Keratinocyte (primary cell): ENCODE data around the gene XIRP2.

Experiments used
- CTCF ChIP-seq, 3 experiments: IDR thresholded peaks in 1 of 3; conservative IDR thresholded peaks in 1 of 3; optimal IDR thresholded peaks in 1 of 3; 2 replicates in 2 of 3; 3 replicates in 1 of 3; pipeline versions ENCODE3 to v1.5.1; 2011; ENCODE audit warnings: low read length in 3 of 3, mild to moderate bottlenecking in 3 of 3, moderate library complexity in 2 of 3, control low read depth in 1 of 3, inconsistent platforms in 1 of 3; ENCODE audit not compliant: insufficient read depth in 2 of 3; ENCODE audit errors: extremely low read depth in 1 of 3
- EZH2 ChIP-seq: IDR thresholded peaks from one replicate; pipeline ENCODE4 v1.6.1; 2012; ENCODE audit warnings: inconsistent platforms, mild to moderate bottlenecking, low read length, moderate library complexity

- TF ChIP-seq CTCF (optimal IDR thresholded peaks at IDR 0.05 in 1 of 3, IDR thresholded peaks at IDR 0.05 in 1 of 3, conservative IDR thresholded peaks at IDR 0.05 in 1 of 3; ENCODE audit: extremely low read depth in 1 of 3, insufficient read depth in 2 of 3, low read length in 3 of 3) (no peak), EZH2 (no peak)
Measured at GRCh38 chr2:166891727-166892126, 3.4 kb downstream of the XIRP2 start.
